HEK293 (cell line): ENCODE data around the gene CLDN1.

ENCODE experiments used
- CTCF ChIP-seq: fragments of 450-650 bp; formaldehyde crosslinking; IDR thresholded peaks from 2 replicates; pipeline ENCODE4 v1.5.1; 2016; ENCODE audit warnings: missing biosample characterization, missing genetic modification characterization
- MEIS1 ChIP-seq: sonication (generic); formaldehyde crosslinking; IDR thresholded peaks from 2 replicates; pipeline ENCODE4 v1.8.1; 2022; ENCODE audit warnings: missing genetic modification reagents, mild to moderate bottlenecking, borderline replicate concordance
- MYNN ChIP-seq: fragments of 450-650 bp; formaldehyde crosslinking; IDR thresholded peaks from 2 replicates; pipeline ENCODE4 v1.5.1; 2016; ENCODE audit warnings: missing biosample characterization, missing genetic modification characterization, borderline replicate concordance
- SETDB1 ChIP-seq: IDR thresholded peaks from one replicate; pipeline ENCODE4 v1.6.1; 2017; ENCODE audit warnings: mild to moderate bottlenecking, low read length, moderate library complexity, mixed read lengths; ENCODE audit not compliant: insufficient read length
- SP7 ChIP-seq: fragments of 450-650 bp; formaldehyde crosslinking; IDR thresholded peaks from 2 replicates; pipeline ENCODE4 v1.5.1; 2016; ENCODE audit warnings: missing biosample characterization, missing genetic modification characterization
- TCF7L2 ChIP-seq: IDR thresholded peaks from 2 replicates; pipeline ENCODE4 v1.6.1; 2011; ENCODE audit warnings: low read depth, mild to moderate bottlenecking, inconsistent platforms, low read length, moderate library complexity, borderline replicate concordance
- ZBTB26 ChIP-seq: fragments of 450-650 bp; formaldehyde crosslinking; optimal IDR thresholded peaks from 2 replicates; pipeline ENCODE3; 2016; ENCODE audit warnings: missing biosample characterization, mild to moderate bottlenecking, missing genetic modification characterization
- ZNF133 ChIP-seq: fragments of 450-650 bp; formaldehyde crosslinking; IDR thresholded peaks from 2 replicates; pipeline ENCODE4 v1.5.1; 2016; ENCODE audit warnings: missing biosample characterization, missing genetic modification characterization
- ZNF148 ChIP-seq: fragments of 450-650 bp; formaldehyde crosslinking; IDR thresholded peaks from 2 replicates; pipeline ENCODE4 v1.5.0; 2017; ENCODE audit warnings: missing biosample characterization, missing genetic modification characterization, borderline replicate concordance
- ZNF274 ChIP-seq, 2 experiments: fragments of 200-500 bp in 1 of 2; fragments of 450-650 bp in 1 of 2; sonication (Bioruptor generic) in 1 of 2; formaldehyde crosslinking in 1 of 2; IDR thresholded peaks; 2 replicates each; pipeline versions ENCODE4 v1.5.1 to v1.6.1; 2014 to 2016; ENCODE audit warnings: borderline replicate concordance in 1 of 2, inconsistent platforms in 1 of 2, low read length in 1 of 2, missing biosample characterization in 1 of 2, missing genetic modification characterization in 1 of 2
- ZNF548 ChIP-seq: fragments of 450-650 bp; formaldehyde crosslinking; IDR thresholded peaks from 2 replicates; pipeline ENCODE4 v1.5.1; 2016; ENCODE audit warnings: missing biosample characterization, missing genetic modification characterization
- ZNF555 ChIP-seq: fragments of 450-650 bp; formaldehyde crosslinking; conservative IDR thresholded peaks from 2 replicates; pipeline ENCODE4 v1.5.1; 2017; ENCODE audit warnings: missing biosample characterization, mild to moderate bottlenecking, missing genetic modification characterization, inconsistent platforms
- ZNF558 ChIP-seq: fragments of 450-650 bp; formaldehyde crosslinking; IDR thresholded peaks from 2 replicates; pipeline ENCODE4 v1.5.1; 2016; ENCODE audit warnings: missing biosample characterization, missing genetic modification characterization
- ZSCAN18 ChIP-seq: fragments of 450-650 bp; formaldehyde crosslinking; IDR thresholded peaks from 2 replicates; pipeline ENCODE4 v1.5.1; 2016; ENCODE audit warnings: missing biosample characterization, missing genetic modification characterization

GRCh38 chr3:190356246-190356645 is 34.0 kb upstream of the CLDN1 start:
- no peak for TF ChIP-seq MEIS1 (CRISPR knock-in tag)
- TF ChIP-seq ZNF133: no peak
- no peak for TF ChIP-seq ZNF555 (tag by site-specific recombination)
- TF ChIP-seq ZNF274 (IDR thresholded peaks at IDR 0.05; ENCODE audit: low read length): no peak
- TF ChIP-seq ZNF274 (tag by site-specific recombination; IDR thresholded peaks at IDR 0.05; ENCODE audit: borderline replicate concordance): no peak
- no peak for TF ChIP-seq CTCF (tag by site-specific recombination)
- no peak for TF ChIP-seq ZNF148
- no peak for TF ChIP-seq ZSCAN18
- no peak for TF ChIP-seq ZNF558
- no peak for TF ChIP-seq ZNF548 (tag by site-specific recombination)
- TF ChIP-seq ZBTB26 (tag by site-specific recombination): no peak
- TF ChIP-seq MYNN (tag by site-specific recombination): no peak
- no peak for TF ChIP-seq SETDB1
- TF ChIP-seq SP7 (tag by site-specific recombination): no peak
- TF ChIP-seq TCF7L2: no peak
